Loucy (cell line): ENCODE measurements around the gene NKAIN2.

ENCODE experiments used
- CTCF ChIP-seq: fragments of 200-600 bp; sonication (generic); conservative IDR thresholded peaks from 2 replicates; pipeline ENCODE4 v1.5.1; 2014; ENCODE audit warnings: mild to moderate bottlenecking, antibody characterized with exemption, low read length
- EZH2phosphoT487 ChIP-seq: fragments of 200-600 bp; IDR thresholded peaks from 2 replicates; pipeline ENCODE4 v1.6.1; 2018; ENCODE audit warnings: antibody characterized with exemption, mild to moderate bottlenecking, moderate library complexity, borderline replicate concordance

GRCh38 chr6:124478906-124479305 is 675.2 kb downstream of the NKAIN2 start:
- no peak for TF ChIP-seq CTCF
- TF ChIP-seq EZH2phosphoT487 = no peak
